Measurements from ENCODE around the gene SEPHS2. TPM values are rescaled to one million over a fixed set of nuclear protein-coding genes. Genes with fewer than 3 reads are reported as not detected.
"Not testable (repeated sequence)": the region's sequence is repeated elsewhere in the genome, so short reads cannot be mapped to it uniquely, and the experiment has no call there.

The SEPHS2 gene
- total RNA-seq, 1 donor from 2014 or later = 17.4 TPM

DNA sequence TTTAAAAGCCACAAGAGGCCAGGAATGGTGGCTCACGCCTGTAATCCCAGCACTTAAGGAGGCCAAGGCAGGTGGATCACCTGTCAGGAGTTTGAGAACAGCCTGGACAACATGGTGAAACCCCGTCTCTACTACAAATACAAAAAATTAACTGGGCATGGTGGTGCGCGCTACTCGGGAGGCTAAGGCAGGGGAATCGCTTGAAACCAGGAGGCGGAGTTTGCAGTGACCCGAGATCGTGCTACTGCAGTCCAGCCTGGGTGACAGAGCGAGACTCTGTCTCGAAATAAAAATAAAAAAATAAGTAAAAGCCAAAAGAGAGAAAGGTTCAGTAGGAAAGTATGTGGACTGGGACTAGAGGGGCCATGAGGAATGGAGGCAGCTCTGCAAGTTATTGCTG is 13.8 kb upstream of the SEPHS2 start:
- TF ChIP-seq, protein P1, sequence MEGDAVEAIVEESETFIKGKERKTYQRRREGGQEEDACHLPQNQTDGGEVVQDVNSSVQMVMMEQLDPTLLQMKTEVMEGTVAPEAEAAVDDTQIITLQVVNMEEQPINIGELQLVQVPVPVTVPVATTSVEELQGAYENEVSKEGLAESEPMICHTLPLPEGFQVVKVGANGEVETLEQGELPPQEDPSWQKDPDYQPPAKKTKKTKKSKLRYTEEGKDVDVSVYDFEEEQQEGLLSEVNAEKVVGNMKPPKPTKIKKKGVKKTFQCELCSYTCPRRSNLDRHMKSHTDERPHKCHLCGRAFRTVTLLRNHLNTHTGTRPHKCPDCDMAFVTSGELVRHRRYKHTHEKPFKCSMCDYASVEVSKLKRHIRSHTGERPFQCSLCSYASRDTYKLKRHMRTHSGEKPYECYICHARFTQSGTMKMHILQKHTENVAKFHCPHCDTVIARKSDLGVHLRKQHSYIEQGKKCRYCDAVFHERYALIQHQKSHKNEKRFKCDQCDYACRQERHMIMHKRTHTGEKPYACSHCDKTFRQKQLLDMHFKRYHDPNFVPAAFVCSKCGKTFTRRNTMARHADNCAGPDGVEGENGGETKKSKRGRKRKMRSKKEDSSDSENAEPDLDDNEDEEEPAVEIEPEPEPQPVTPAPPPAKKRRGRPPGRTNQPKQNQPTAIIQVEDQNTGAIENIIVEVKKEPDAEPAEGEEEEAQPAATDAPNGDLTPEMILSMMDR (IDR thresholded peaks at IDR 0.05; ENCODE audit: insufficient read depth, low read length, severe bottlenecking) = no peak
- no peak overlapping the region for H3K4me3 ChIP-seq (ENCODE audit: low read depth, low read length)
- FAIRE-seq = no peak
- no peaks in the 10 kb centered on the region for H3K27me3 ChIP-seq (ENCODE audit: control insufficient read depth, insufficient read depth, low read length)
- no peaks in the 10 kb centered on the region for H3K36me3 ChIP-seq (ENCODE audit: control insufficient read depth, insufficient read depth, low read length)
- no peak for DNase-seq (ENCODE audit: low read depth)

DNA sequence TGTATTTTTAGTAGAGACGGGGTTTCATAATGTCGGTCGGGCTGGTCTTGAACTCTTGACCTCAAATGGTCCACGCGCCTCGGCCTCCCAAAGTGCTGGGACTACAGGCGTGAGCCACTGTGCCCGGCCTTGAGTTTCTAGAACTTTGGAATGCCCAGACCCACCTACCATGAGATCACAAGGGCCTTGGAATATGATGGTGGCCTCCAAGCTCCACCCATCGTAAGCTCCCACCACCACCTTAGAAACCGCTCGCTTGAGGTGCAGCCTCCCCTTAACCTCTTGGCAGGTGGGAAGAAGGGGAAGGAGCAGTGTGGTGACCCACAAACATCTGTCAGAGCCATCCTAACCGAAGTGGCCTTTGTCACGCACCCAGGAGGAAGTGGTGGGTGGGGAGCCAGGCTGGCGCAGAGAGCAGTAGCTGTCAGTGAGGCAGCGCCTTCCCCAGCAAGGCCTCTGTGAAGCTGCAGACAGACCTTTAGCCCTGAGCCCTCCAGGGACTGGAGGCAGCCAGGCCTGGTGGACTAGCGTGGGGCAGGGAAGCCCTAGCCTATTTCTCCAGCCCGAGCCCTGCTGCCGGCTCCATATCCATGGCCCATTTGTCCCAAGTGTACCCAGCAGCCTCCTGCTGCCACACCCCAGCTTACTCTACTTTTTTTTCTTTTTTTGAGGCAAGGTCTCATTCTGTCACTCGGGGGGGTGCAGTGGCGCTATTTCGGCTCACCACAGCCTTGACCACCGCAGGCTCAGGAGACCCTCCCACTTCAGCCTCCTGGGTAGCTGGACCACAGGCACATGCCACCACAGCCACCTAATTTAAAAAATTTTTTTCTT is 13.1 kb upstream of the SEPHS2 start:
- DNase-seq (ENCODE audit: low read depth) = no peak
- no peak for FAIRE-seq
- H3K27me3 ChIP-seq (ENCODE audit: control insufficient read depth, insufficient read depth, low read length) = no peaks in the 10 kb centered on the region
- TF ChIP-seq, protein P1 (IDR thresholded peaks at IDR 0.05; ENCODE audit: insufficient read depth, low read length, severe bottlenecking) = no peak
- no peaks in the 10 kb centered on the region for H3K36me3 ChIP-seq (ENCODE audit: control insufficient read depth, insufficient read depth, low read length)
- H3K4me3 ChIP-seq (ENCODE audit: low read depth, low read length) = no peak overlapping the region

DNA sequence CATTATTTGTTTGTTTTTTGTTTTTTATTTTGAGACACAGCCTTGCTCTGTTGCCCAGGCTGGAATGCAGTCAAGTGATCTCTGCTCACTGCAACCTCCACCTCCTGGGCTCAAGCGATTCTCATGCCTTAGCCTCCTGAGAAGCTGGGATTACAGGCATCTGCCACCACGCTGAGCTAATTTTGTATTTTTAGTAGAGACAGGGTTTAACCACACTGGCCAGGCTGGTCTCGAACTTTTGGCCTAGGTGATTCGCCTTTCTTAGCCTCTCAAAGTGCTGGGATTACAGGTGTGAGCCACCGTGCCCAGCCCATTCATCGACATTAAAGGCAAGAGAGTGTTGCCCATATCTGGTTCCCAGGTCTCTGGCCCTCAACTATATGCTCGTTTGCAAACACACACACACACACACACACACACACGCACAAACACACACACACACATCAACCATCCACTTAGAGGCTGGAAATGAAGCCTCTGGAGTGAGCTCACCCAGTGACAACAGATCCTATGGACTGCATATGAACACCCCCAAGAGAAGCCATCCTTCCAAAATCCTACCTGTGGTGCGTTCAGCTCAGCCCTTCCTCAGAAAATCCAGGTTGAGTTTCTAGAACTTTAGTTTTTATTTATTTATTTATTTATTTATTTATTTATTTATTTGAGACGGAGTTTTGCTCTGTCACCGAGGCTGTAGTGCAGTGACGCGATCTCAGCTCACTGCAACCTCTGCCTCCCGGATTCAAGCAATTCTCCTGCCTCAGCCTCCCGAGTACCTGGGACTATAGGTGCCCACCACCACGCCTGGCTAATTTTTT is 12.3 kb upstream of the SEPHS2 start:
- Histone ChIP-seq H3K4me3 (ENCODE audit: low read depth, low read length) (no peak overlapping the region), H3K36me3 (ENCODE audit: control insufficient read depth, insufficient read depth, low read length) (no peaks in the 10 kb centered on the region), H3K27me3 (ENCODE audit: control insufficient read depth, insufficient read depth, low read length) (no peaks in the 10 kb centered on the region)
- FAIRE-seq (no peak), DNase-seq (ENCODE audit: low read depth) (no peak)
- TF ChIP-seq, protein P1 (IDR thresholded peaks at IDR 0.05; ENCODE audit: insufficient read depth, low read length, severe bottlenecking) = no peak

DNA sequence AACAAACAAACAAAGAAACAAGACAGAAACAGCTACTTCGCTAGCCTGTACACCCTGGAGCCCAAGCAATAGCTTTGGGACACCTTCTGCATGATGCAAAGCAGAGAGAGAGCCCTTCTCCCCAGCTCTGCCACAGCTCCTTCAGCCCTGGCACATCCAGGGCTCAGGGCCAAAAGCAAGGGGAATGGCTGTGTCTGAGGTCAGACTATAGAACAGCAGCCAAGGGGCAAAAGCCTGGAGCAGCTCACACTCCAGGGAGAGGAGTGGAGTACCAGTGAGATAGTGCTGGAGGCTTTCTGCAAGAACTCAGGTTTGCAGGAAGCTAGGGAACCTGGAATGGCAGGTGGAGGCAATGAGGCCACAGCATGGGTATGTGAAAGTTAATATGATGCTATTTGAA is 11.6 kb upstream of the SEPHS2 start:
- FAIRE-seq (no peak), DNase-seq (ENCODE audit: low read depth) (no peak)
- Histone ChIP-seq H3K4me3 (ENCODE audit: low read depth, low read length) (no peak overlapping the region), H3K36me3 (ENCODE audit: control insufficient read depth, insufficient read depth, low read length) (no peaks in the 10 kb centered on the region), H3K27me3 (ENCODE audit: control insufficient read depth, insufficient read depth, low read length) (no peaks in the 10 kb centered on the region)
- TF ChIP-seq, protein P1 (IDR thresholded peaks at IDR 0.05; ENCODE audit: insufficient read depth, low read length, severe bottlenecking) = no peak

DNA sequence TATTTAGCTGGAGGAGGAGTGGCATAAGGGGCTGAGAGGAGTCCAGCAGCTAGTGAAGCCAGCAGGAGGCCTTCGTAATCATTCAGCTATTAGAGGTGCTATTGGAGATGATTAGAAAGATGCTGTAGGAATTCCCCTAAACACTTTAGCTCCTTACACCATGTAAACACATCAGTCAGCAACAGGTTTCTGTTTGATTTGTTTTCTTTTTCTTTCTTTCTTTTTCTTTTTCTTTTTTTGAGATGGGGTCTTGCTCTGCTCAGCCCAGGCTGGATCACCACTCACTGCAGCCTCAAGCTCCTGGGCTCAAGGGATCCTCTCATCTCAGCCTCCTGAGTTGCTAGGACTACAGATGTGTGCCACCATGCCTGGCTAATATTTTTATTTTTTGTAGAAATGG is 10.6 kb upstream of the SEPHS2 start:
- H3K36me3 ChIP-seq (ENCODE audit: control insufficient read depth, insufficient read depth, low read length) = no peaks in the 10 kb centered on the region
- no peak for FAIRE-seq
- DNase-seq (ENCODE audit: low read depth) = no peak
- TF ChIP-seq, protein P1 (IDR thresholded peaks at IDR 0.05; ENCODE audit: insufficient read depth, low read length, severe bottlenecking) = no peak
- no peak overlapping the region for H3K4me3 ChIP-seq (ENCODE audit: low read depth, low read length)
- no peaks in the 10 kb centered on the region for H3K27me3 ChIP-seq (ENCODE audit: control insufficient read depth, insufficient read depth, low read length)

DNA sequence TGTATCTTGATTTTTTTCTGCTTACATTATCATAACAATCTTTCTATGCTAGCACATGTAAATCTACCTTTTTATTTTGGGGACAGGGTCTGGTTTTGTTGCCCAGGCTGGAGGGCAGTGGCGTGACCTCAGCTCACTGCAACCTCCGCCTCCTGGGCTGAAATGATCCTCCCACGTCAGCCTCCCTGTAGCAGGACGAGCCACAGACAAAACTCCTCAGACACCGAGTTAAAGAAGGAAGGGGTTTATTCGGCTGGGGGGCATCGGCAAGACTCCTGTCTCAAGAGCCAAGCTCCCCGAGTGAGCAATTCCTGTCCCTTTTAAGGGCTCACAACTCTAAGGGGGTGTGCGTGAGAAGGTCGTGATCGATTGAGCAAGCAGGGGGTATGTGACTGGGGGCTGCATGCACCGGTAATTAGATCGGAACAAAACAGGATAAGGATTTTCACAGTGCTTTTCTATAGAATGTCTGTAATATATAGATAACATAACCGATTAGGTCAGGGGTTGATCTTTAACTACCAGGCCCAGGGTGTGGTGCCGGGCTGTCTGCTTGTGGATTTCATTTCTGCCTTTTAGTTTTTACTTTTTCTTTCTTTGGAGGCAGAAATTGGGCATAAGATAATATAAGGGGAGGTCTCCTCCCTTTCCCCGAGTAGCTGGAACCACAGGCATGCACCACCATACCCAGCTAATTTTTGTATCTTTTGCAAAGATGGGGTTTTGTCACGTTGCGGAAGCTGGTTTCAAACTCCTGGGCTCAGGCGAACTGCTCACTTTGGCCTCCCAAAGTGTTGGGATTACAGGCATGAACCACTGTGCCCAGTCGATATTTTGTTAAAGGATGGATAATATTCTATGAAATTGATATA is 7.3 kb upstream of the SEPHS2 start:
- H3K27me3 ChIP-seq (ENCODE audit: control insufficient read depth, insufficient read depth, low read length); H3K4me3 ChIP-seq (ENCODE audit: low read depth, low read length); DNase-seq (ENCODE audit: low read depth); H3K36me3 ChIP-seq (ENCODE audit: control insufficient read depth, insufficient read depth, low read length); FAIRE-seq: not testable (repeated sequence)

Data from bronchial epithelial cell (primary cell).